Loucy (cell line): ENCODE data around the gene EIF4E3.

Experiments used
- H2AFZ ChIP-seq: fragments of 200-600 bp; sonication (generic); 2 replicates; pipeline ENCODE4 v1.6.0; 2016; ENCODE audit warnings: antibody characterized with exemption, mild to moderate bottlenecking, low read length, moderate library complexity
- H3F3A ChIP-seq: fragments of 200-600 bp; 2 replicates; pipeline ENCODE4 v1.6.0; 2016; ENCODE audit warnings: antibody characterized with exemption, low read depth, mild to moderate bottlenecking
- H3K27me3 ChIP-seq: fragments of 200-600 bp; sonication (generic); 2 replicates; pipeline ENCODE4 v1.6.1; 2014; ENCODE audit warnings: low read length, mild to moderate bottlenecking; ENCODE audit not compliant: insufficient read depth, poor library complexity, severe bottlenecking
- H3K36me3 ChIP-seq: fragments of 200-600 bp; sonication (generic); 2 replicates; pipeline ENCODE4 v1.6.1; 2016; ENCODE audit warnings: low read length; ENCODE audit not compliant: insufficient read depth
- H3K4me1 ChIP-seq: fragments of 200-600 bp; sonication (generic); 2 replicates; pipeline ENCODE4 v1.5.1; 2014; ENCODE audit warnings: low read length, mild to moderate bottlenecking; ENCODE audit not compliant: insufficient read depth, poor library complexity, severe bottlenecking
- H3K4me2 ChIP-seq: fragments of 200-600 bp; sonication (generic); 2 replicates; pipeline ENCODE4 v1.6.0; 2014; ENCODE audit warnings: antibody characterized with exemption, low read length, low read depth, mild to moderate bottlenecking; ENCODE audit not compliant: poor library complexity, severe bottlenecking
- H3K4me3 ChIP-seq: fragments of 200-600 bp; sonication (generic); 2 replicates; pipeline ENCODE4 v1.5.1; 2014; ENCODE audit warnings: low read length, mild to moderate bottlenecking, mixed read lengths; ENCODE audit not compliant: poor library complexity, severe bottlenecking
- H3K79me2 ChIP-seq: fragments of 200-600 bp; sonication (generic); 2 replicates; pipeline ENCODE4 v1.6.1; 2014; ENCODE audit warnings: low read length; ENCODE audit not compliant: insufficient read depth
- H3K9ac ChIP-seq: fragments of 200-600 bp; sonication (generic); 2 replicates; pipeline ENCODE4 v1.6.0; 2014; ENCODE audit warnings: mild to moderate bottlenecking, low read depth, low read length, moderate library complexity; ENCODE audit not compliant: poor library complexity, severe bottlenecking
- H3K9me2 ChIP-seq: fragments of 200-600 bp; sonication (generic); replicated peaks from 2 replicates; pipeline ENCODE4 v1.6.1; 2016; ENCODE audit warnings: low read depth, low read length, mixed read lengths
- H3K9me3 ChIP-seq: fragments of 200-600 bp; sonication (generic); 2 replicates; pipeline ENCODE4 v1.6.1; 2014; ENCODE audit warnings: mild to moderate bottlenecking, antibody characterized with exemption, low read length, low read depth; ENCODE audit not compliant: insufficient read depth
- H4K20me1 ChIP-seq: fragments of 200-600 bp; sonication (generic); 2 replicates; pipeline ENCODE4 v1.6.0; 2014; ENCODE audit warnings: antibody characterized with exemption, low read length, mild to moderate bottlenecking; ENCODE audit not compliant: insufficient read depth, poor library complexity, severe bottlenecking
- EZH2phosphoT487 ChIP-seq: fragments of 200-600 bp; IDR thresholded peaks from 2 replicates; pipeline ENCODE4 v1.6.1; 2018; ENCODE audit warnings: antibody characterized with exemption, mild to moderate bottlenecking, moderate library complexity, borderline replicate concordance
- TF ChIP-seq, protein P1 (sequence below): fragments of 200-600 bp; sonication (generic); conservative IDR thresholded peaks from 2 replicates; pipeline ENCODE4 v1.5.1; 2014; ENCODE audit warnings: mild to moderate bottlenecking, antibody characterized with exemption, low read length

The EIF4E3 gene

GRCh38 chr3:71763426-71763825 lies 38.2 kb upstream of the EIF4E3 start:
- Histone ChIP-seq H3K27me3 (peaks cover 31% of the 10 kb centered on the region), H3K4me1 (no peaks in the 10 kb centered on the region), H3F3A (no peaks in the 10 kb centered on the region), H3K9me3 (no peaks in the 10 kb centered on the region), H3K79me2 (no peaks in the 10 kb centered on the region), H2AFZ (no peak overlapping the region), H4K20me1 (no peaks in the 10 kb centered on the region), H3K4me2 (no peak overlapping the region), H3K4me3 (no peak overlapping the region), H3K9me2 (no peaks in the 10 kb centered on the region), H3K36me3 (no peaks in the 10 kb centered on the region), H3K9ac (no peak overlapping the region)
- no peak for TF ChIP-seq EZH2phosphoT487
- TF ChIP-seq, protein P1, sequence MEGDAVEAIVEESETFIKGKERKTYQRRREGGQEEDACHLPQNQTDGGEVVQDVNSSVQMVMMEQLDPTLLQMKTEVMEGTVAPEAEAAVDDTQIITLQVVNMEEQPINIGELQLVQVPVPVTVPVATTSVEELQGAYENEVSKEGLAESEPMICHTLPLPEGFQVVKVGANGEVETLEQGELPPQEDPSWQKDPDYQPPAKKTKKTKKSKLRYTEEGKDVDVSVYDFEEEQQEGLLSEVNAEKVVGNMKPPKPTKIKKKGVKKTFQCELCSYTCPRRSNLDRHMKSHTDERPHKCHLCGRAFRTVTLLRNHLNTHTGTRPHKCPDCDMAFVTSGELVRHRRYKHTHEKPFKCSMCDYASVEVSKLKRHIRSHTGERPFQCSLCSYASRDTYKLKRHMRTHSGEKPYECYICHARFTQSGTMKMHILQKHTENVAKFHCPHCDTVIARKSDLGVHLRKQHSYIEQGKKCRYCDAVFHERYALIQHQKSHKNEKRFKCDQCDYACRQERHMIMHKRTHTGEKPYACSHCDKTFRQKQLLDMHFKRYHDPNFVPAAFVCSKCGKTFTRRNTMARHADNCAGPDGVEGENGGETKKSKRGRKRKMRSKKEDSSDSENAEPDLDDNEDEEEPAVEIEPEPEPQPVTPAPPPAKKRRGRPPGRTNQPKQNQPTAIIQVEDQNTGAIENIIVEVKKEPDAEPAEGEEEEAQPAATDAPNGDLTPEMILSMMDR: no peak

DNA sequence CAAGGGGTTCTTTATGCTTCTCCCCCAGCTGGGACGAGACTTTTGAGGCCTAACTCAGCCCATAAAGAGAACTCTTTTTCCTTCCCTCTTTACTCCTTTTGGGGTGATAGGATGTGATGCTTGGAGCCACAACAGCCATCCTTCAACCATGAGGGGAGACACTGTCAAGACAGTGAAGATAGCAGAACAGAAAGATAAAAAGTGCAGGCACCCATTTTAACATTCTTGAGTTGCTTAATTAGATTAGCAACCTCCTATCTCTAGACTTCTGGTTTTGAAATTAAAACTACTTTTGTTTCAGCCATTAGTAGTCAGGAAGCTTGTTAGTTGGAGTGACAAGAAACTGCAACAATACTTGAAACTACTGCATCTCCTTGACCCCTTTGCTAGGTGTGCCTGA lies 34.9 kb upstream of the EIF4E3 start:
- H4K20me1 ChIP-seq: no peaks in the 10 kb centered on the region
- no peaks in the 10 kb centered on the region for H3F3A ChIP-seq
- H3K9me3 ChIP-seq: no peaks in the 10 kb centered on the region
- peaks cover 36% of the 10 kb centered on the region for H3K27me3 ChIP-seq
- no peaks in the 10 kb centered on the region for H3K79me2 ChIP-seq
- no peaks in the 10 kb centered on the region for H3K9me2 ChIP-seq
- no peaks in the 10 kb centered on the region for H3K4me1 ChIP-seq
- H2AFZ ChIP-seq: no peak overlapping the region
- no peak overlapping the region for H3K9ac ChIP-seq
- TF ChIP-seq EZH2phosphoT487: no peak
- TF ChIP-seq, protein P1: no peak
- H3K4me3 ChIP-seq: no peak overlapping the region
- no peaks in the 10 kb centered on the region for H3K36me3 ChIP-seq
- no peak overlapping the region for H3K4me2 ChIP-seq

DNA sequence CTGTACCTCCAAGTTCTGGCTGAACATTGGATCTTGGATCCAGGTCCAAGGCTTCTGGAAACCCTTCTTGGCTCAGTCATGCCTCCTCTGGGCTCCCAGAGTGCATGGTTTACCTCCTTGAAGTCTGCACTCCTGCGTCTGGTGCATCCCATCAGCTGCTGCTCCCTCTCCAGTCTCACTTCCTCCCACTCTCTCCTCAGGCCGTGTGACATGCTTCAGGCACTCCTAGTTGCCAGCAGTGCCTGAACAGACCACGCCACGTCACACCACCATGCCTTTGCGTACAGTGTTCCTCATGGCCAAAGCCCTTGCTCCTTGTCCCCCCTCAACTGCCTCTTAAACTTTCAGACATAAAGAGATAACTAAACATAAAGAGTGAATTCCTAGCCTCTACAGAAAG lies 34.2 kb upstream of the EIF4E3 start:
- no peaks in the 10 kb centered on the region for H3K79me2 ChIP-seq
- no peak overlapping the region for H2AFZ ChIP-seq
- H3K27me3 ChIP-seq: peaks cover 36% of the 10 kb centered on the region
- H3K9ac ChIP-seq: no peak overlapping the region
- H3K4me3 ChIP-seq: no peak overlapping the region
- no peaks in the 10 kb centered on the region for H4K20me1 ChIP-seq
- H3K4me2 ChIP-seq: no peak overlapping the region
- no peaks in the 10 kb centered on the region for H3K36me3 ChIP-seq
- H3K9me2 ChIP-seq: no peaks in the 10 kb centered on the region
- H3K9me3 ChIP-seq: no peaks in the 10 kb centered on the region
- no peaks in the 10 kb centered on the region for H3K4me1 ChIP-seq
- no peaks in the 10 kb centered on the region for H3F3A ChIP-seq
- no peak for TF ChIP-seq EZH2phosphoT487
- TF ChIP-seq, protein P1: no peak
